Pancreas (tissue), 10 donors: ENCODE data around the gene CHPT1. TPM values are rescaled to one million over a fixed set of nuclear protein-coding genes. Genes with fewer than 3 reads are reported as not detected.

Source experiments
- ATAC-seq, 4 donors: fragments of 200-7000 bp; cut with Tn5 transposase; one replicate each; pipeline versions ENCODE4 v1.8.0 to v1.9.1; 2020; ENCODE audit warnings: mild to moderate bottlenecking in 4 of 4, moderate library complexity in 4 of 4
- DNase-seq, 6 donors: peaks; one replicate each; pipeline ENCODE4 v3.0.0-alpha.2; 2020
- FAIRE-seq: peaks from 2 replicates; lab custom pipeline; 2012; peaks lifted over from hg19 to GRCh38; lab: Jason Lieb, UNC
- H3K27ac ChIP-seq, 4 donors: fragments of 200-600 bp; sonication (generic); 1 replicate in 3 of 4; 2 replicates in 1 of 4; pipeline versions ENCODE4 v1.5.0 to v1.8.0; 2020
- H3K27me3 ChIP-seq, 4 donors: fragments of 200-600 bp; one replicate each; pipeline ENCODE4 v1.8.0; 2021
- H3K36me3 ChIP-seq, 3 donors: fragments of 200-600 bp; sonication (generic) in 1 of 3; one replicate each; pipeline versions ENCODE4 v1.5.0 to v1.8.0; 2020 to 2021
- H3K4me1 ChIP-seq, 3 donors: fragments of 200-600 bp; one replicate each; pipeline ENCODE4 v1.8.0; 2021
- H3K4me3 ChIP-seq, 4 donors: fragments of 200-600 bp; sonication (generic) in 2 of 4; one replicate each; pipeline versions ENCODE4 v1.5.0 to v1.8.0; 2020 to 2021
- H3K9me3 ChIP-seq, 4 donors: fragments of 200-600 bp; one replicate each; pipeline ENCODE4 v1.8.0; 2021
- WGBS, 2 donors: extraction: QIAGEN DNeasy Blood & Tissue Kit; methylation state at CpG; one replicate each; pipeline ENCODE4 v1.1.7; 2013; 5-methylcytosine and 5-hydroxymethylcytosine counted together
- intact Hi-C, 3 donors: fragments of 100-400 bp; cut with DNase I; formaldehyde crosslinking; loops; one replicate each; pipeline versions ENCODE4 v1.11.1 to v1.14.2; 2022
- polyA plus RNA-seq, 2 donors: library from polyadenylated mRNA; stranded (reverse); fragments of 200-250 nt; gene quantifications; one replicate each; pipeline ENCODE4 v1.2.3, GENCODE V29; 2013
- total RNA-seq, 6 donors: library from RNA; stranded (reverse); fragmentation: NEBNext Ultra II Directional in 4 of 6; extraction: Animal tissue kit (Norgen Biotek cat#: 25700) in 4 of 6; gene quantifications; one replicate each; pipeline versions ENCODE4 v1.2.1 to v1.2.4, GENCODE V29; 2021 to 2023
- TF ChIP-seq, protein P1 (sequence below), 4 donors: fragments of 200-600 bp; sonication (generic) in 3 of 4; IDR thresholded peaks; one replicate each; pipeline versions ENCODE4 v1.5.0 to v1.8.0; 2021; ENCODE audit warnings: antibody characterized with exemption in 4 of 4
- donor health status: healthy with polysubstance abuse.
- donor health status: DM: no; HTN: no; CAD: no; lungs with moderate emphysema.
- donor health status: DM: no; HTN: no; CAD: no.
- donor health status: control.
- donor health status: control.
- donor health status: Bipolar disorder and iron deficiency.
- donor health status: DM: yes; HTN: yes; CAD: no.
- donor health status: DM: no; HTN: no; CAD: no.
- donor health status: DM: no; HTN: no; CAD: no.
- donor health status: DM: yes; HTN: yes; CAD: no.

Gene CHPT1
- total and polyA plus RNA-seq, 8 donors = 10.3 to 27.3 (median 14.2) TPM

DNA sequence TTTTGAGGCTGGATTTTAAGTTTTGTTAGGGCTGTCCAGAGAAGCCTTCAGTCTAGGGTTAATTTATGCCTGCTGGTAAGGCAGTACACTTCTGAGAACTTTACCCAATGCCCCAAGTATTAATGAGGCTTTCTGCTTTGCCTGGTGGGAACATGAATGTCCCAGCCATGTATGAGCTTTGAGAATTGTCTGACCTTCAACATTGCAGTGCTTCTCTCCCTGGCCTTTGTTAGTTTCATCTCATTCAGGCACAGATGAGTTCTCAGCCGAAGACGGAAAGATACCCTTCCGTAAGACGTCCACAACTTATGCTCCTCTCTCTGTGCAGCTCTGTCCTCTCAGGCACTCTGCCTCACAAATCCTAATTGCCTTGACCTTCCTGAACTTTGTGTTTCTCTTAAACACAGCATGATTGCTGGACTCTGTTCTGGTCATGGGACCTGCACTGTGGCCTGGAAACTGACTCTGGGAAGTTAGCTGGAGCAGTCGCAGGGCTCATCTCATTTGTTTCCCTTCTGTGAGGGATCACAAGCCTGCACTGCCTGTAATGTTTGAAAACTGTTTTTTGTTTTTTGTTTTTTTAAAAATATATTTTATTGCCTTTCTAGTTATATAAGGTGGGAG lies 15.7 kb downstream of the CHPT1 start:
- H3K9me3 ChIP-seq = no peaks in the 10 kb centered on the region
- ATAC-seq = peak in 3 of 4 donors; percentile 59 to 88 (median 76)
- no peak overlapping the region for H3K4me3 ChIP-seq
- H3K27ac ChIP-seq = peak overlapping the region in 1 of 4 donors; percentile 5
- DNase-seq = peak in 1 of 6 donors; percentile 32
- TF ChIP-seq, protein P1, sequence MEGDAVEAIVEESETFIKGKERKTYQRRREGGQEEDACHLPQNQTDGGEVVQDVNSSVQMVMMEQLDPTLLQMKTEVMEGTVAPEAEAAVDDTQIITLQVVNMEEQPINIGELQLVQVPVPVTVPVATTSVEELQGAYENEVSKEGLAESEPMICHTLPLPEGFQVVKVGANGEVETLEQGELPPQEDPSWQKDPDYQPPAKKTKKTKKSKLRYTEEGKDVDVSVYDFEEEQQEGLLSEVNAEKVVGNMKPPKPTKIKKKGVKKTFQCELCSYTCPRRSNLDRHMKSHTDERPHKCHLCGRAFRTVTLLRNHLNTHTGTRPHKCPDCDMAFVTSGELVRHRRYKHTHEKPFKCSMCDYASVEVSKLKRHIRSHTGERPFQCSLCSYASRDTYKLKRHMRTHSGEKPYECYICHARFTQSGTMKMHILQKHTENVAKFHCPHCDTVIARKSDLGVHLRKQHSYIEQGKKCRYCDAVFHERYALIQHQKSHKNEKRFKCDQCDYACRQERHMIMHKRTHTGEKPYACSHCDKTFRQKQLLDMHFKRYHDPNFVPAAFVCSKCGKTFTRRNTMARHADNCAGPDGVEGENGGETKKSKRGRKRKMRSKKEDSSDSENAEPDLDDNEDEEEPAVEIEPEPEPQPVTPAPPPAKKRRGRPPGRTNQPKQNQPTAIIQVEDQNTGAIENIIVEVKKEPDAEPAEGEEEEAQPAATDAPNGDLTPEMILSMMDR (IDR thresholded peaks at IDR 0.05) = no peak
- no peaks in the 10 kb centered on the region for H3K36me3 ChIP-seq
- peaks cover 0 to 7% (median 4%) of the 10 kb centered on the region in 3 donors for H3K4me1 ChIP-seq
- no peak for FAIRE-seq
- H3K27me3 ChIP-seq = peaks cover 0 to 3% (median 0%) of the 10 kb centered on the region in 4 donors
- intact Hi-C loops = no loop called here
- whole genome bisulfite sequencing, 2 donors = 44 to 51% methylated on average over 5 of the region's 5 CpGs

DNA sequence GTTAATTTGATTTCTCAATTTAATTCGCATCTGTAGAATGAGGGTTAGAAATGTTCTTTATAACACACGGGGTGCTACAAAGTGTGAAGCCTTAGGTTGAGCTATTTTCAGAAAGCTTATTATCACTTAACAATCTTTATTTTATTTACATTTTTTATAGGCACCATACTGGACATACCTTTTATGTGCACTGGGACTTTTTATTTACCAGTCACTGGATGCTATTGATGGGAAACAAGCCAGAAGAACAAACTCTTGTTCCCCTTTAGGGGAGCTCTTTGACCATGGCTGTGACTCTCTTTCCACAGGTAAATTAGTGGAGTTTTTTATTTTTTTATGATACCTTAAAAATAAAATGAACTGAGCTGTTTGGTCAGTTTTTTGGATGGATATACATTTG lies 16.5 kb downstream of the CHPT1 start:
- Histone ChIP-seq H3K27me3 (peaks cover 0 to 3% (median 0%) of the 10 kb centered on the region in 4 donors), H3K4me3 (no peak overlapping the region), H3K9me3 (no peaks in the 10 kb centered on the region), H3K27ac (no peak overlapping the region), H3K36me3 (no peaks in the 10 kb centered on the region), H3K4me1 (peaks cover 0 to 7% (median 4%) of the 10 kb centered on the region in 3 donors)
- intact Hi-C loops = no loop called here
- no peak for DNase-seq
- FAIRE-seq = no peak
- TF ChIP-seq, protein P1 (IDR thresholded peaks at IDR 0.05) = no peak
- ATAC-seq = no peak
- 78 to 82% methylated on average over 2 of the region's 2 CpGs for WGBS, 2 donors

DNA sequence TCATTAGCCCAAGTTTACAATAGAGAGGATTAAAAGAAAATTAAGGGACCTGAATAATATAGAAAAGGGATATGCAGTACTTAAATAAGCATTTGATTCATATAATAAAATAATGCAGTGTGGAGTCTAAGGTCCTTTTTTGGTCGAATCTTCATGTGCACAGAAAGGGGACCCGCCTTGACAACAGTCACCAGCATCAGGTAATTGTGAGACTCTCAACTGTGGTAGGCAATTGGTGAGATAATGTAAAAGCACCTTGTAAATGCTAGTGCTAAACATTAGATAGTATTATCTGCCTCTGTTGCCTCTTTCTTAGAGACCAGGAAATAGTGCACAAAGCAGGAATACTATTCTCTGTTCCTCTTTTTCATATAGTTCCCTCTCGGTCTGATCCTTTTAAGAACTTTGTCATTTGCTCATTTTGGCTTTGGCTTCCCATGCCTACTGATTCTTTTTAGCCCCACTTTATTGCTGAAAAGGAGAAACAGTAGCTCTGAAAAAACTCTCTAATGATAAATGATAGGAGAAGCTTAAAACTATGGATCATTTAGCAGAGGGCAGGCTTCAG lies 17.5 kb downstream of the CHPT1 start:
- TF ChIP-seq, protein P1 (IDR thresholded peaks at IDR 0.05) = no peak
- H3K27me3 ChIP-seq = peaks cover 0 to 3% (median 0%) of the 10 kb centered on the region in 4 donors
- whole genome bisulfite sequencing, 2 donors = 87 to 89% methylated on average over 3 of the region's 3 CpGs
- H3K4me1 ChIP-seq = peaks cover 0 to 12% (median 4%) of the 10 kb centered on the region in 3 donors
- no peaks in the 10 kb centered on the region for H3K9me3 ChIP-seq
- intact Hi-C loops = no loop called here
- no peak for ATAC-seq
- no peak for DNase-seq
- H3K4me3 ChIP-seq = no peak overlapping the region
- no peaks in the 10 kb centered on the region for H3K36me3 ChIP-seq
- H3K27ac ChIP-seq = no peak overlapping the region
- no peak for FAIRE-seq

DNA sequence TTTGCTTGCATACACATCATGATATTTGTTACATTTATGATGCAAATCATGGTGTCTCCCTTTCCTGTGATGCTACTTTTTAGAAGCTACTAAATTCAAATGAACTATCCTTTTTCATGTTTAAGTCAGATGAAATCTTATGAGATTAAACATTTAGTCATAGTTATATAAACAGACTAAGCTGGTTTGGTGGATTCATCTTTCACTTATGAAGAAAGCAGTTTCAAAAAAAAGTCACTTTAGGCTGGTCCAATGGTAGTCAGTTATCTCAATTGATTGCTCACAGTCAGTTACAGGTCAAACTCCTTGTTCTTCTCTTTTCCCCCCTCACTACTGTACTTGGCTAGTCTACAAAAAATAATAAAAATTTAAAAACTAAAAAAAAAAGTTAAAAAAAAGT lies 22.1 kb downstream of the CHPT1 start:
- intact Hi-C loops = no loop called here
- TF ChIP-seq, protein P1 (IDR thresholded peaks at IDR 0.05) = no peak
- H3K36me3 ChIP-seq = peaks cover 0 to 19% (median 0%) of the 10 kb centered on the region in 3 donors
- no peak overlapping the region for H3K27ac ChIP-seq
- H3K27me3 ChIP-seq = peaks cover 0 to 3% (median 0%) of the 10 kb centered on the region in 4 donors
- no peak overlapping the region for H3K4me3 ChIP-seq
- H3K4me1 ChIP-seq = peaks cover 0 to 10% (median 0%) of the 10 kb centered on the region in 3 donors
- ATAC-seq = no peak
- FAIRE-seq = no peak
- DNase-seq = no peak
- H3K9me3 ChIP-seq = no peaks in the 10 kb centered on the region

DNA sequence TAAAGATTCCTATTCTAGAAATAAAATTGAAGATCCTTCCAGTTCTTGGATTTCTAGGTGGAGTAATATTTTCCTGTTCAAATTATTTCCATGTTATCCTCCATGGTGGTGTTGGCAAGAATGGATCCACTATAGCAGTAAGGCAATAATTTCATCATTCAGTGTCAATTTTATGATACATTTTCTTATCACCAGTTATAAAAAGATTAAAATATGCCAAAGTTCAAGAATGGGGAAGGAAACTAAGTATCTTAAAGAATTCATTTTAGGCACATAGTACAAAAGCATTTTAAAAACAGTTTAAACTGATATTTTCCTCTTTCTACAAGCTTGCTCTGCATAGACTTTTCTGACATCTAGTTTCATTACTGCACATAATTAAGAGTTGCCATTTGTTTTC lies 22.7 kb downstream of the CHPT1 start:
- intact Hi-C loops = no loop called here
- Histone ChIP-seq H3K4me3 (no peak overlapping the region), H3K9me3 (no peaks in the 10 kb centered on the region), H3K27ac (no peak overlapping the region), H3K4me1 (peaks cover 0 to 10% (median 0%) of the 10 kb centered on the region in 3 donors), H3K27me3 (peaks cover 0 to 3% (median 0%) of the 10 kb centered on the region in 4 donors), H3K36me3 (peaks cover 0 to 21% (median 0%) of the 10 kb centered on the region in 3 donors)
- TF ChIP-seq, protein P1 (IDR thresholded peaks at IDR 0.05) = no peak
- FAIRE-seq (no peak), DNase-seq (no peak), ATAC-seq (no peak)
